GM21717 (cell line): ENCODE data around the gene XRCC4.
"Not testable (repeated sequence)": the region's sequence is repeated elsewhere in the genome, so short reads cannot be mapped to it uniquely, and the experiment has no call there.

Experiments used
- ATAC-seq: cut with Tn5 transposase; IDR thresholded peaks from one replicate; pipeline ENCODE4 v1.9.1; 2021; ENCODE audit warnings: mild to moderate bottlenecking, moderate library complexity; ENCODE audit not compliant: unreplicated experiment

XRCC4 gene

GRCh38 chr5:83253720-83254119 lies 176.4 kb downstream of the XRCC4 start:
- no peak for ATAC-seq

DNA sequence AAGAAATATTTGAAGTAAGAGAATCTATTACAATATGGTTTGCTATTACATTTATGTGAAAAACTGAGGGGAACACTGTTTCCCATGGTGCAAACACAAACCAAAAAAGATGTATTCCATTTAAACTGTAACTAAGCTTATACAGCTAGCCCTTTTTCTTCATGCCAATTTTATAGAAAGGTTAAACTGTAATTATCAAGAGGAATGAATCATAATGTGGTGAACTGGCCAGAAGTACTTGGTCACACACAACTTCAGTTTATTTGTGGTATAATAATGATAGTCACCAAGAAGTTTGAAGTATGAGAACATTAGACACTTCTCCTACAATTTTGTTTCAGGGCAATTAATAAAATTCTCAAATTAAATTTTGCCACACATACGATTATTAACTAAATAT lies 177.9 kb downstream of the XRCC4 start:
- ATAC-seq: no peak

GRCh38 chr5:83256091-83256780 lies 178.9 kb downstream of the XRCC4 start:
- ATAC-seq: no peak

DNA sequence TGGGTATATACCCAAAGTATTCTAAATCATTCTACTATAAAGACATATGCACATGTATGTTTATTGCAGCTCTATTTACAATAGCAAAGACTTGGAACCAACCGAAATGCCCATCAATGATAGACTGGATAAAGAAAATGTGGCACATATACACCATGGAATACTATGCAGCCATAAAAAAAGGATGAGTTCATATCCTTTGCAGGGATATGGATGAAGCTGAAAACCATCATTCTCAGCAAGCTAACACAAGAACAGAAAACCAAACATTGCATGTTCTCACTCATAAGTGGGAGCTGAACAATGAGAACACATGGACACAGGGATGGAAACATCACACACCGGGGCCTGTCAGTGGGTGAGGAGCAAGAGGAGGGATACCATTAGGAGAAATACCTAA lies 180.3 kb downstream of the XRCC4 start:
- ATAC-seq: not testable (repeated sequence)

DNA sequence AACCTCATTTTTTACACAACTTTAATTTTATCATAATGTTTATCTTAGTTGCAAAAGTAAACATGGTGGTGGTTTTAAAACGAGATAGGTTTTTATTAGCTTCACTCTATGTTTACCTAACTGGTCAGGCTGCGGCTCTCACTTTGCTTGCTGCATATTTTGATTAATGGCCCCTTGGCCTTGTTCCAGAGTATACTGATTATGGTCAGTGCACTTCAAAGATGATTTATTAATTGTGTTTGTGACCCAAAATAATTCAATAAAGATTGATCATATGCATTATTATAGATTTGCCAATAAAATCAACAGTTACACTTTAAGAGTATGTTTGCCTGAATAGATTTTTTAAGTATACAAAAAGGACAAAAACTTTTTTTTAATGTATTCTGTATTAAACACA lies 188.0 kb downstream of the XRCC4 start:
- ATAC-seq: no peak

GRCh38 chr5:83270311-83270710 lies 193.0 kb downstream of the XRCC4 start:
- no peak for ATAC-seq

DNA sequence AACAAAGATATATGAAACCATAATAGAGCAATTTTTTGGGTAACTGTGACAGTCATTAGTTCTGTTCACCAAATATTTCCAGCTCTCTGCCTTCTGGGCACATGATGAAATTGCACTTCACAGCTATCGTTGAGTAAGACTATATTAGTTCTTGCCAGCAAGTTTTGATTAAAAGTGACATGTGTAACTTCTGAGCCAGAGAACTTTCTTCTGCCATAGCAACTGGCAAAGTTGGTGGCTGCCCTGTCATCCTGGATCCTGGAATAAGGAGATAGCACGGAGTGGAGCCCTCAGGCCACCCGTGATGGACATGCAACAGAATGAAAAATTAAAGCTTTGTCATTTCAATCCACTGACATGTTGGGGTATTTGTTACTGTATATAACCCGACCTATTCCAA lies 199.8 kb downstream of the XRCC4 start:
- no peak for ATAC-seq

GRCh38 chr5:83277953-83278352 lies 200.6 kb downstream of the XRCC4 start:
- no peak for ATAC-seq

GRCh38 chr5:83281176-83281575 lies 203.8 kb downstream of the XRCC4 start:
- no peak for ATAC-seq

DNA sequence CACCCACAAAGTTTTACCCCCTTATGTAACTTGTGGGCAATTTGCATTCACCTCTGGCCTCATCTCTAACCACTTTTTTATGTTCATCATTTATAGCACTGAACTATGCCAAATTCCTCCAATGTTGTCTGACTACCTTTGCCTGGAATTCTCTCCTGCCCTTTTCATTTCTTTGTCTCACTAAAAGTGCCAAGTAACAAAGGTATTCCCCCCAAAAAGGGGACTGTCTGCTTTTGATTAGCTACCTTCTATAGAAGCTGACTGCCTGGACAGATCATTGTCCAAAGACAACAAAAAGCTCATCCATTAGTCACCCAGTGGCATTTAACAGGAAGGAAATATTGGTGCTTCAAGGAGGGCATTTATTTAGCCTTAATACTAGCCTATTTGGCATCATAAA lies 204.3 kb downstream of the XRCC4 start:
- ATAC-seq: no peak

DNA sequence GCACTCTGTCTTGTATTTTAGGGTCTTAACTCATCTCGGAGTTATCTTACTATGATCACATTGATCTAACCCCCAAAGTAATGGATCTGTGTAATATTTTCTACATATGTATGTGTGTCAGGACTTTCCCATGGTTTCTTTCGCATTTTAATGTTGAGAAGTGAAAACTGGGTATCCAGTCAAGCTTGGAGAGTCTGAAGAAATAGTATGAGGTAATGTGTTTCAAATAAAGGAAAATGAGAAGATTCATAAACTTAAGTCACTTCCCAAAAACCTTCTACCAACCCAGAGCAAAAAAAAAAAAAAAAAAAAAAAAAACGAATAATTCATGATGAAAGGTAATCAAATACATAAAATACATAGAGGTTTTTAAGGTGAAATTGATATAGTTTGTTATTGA lies 206.4 kb downstream of the XRCC4 start:
- ATAC-seq: no peak

DNA sequence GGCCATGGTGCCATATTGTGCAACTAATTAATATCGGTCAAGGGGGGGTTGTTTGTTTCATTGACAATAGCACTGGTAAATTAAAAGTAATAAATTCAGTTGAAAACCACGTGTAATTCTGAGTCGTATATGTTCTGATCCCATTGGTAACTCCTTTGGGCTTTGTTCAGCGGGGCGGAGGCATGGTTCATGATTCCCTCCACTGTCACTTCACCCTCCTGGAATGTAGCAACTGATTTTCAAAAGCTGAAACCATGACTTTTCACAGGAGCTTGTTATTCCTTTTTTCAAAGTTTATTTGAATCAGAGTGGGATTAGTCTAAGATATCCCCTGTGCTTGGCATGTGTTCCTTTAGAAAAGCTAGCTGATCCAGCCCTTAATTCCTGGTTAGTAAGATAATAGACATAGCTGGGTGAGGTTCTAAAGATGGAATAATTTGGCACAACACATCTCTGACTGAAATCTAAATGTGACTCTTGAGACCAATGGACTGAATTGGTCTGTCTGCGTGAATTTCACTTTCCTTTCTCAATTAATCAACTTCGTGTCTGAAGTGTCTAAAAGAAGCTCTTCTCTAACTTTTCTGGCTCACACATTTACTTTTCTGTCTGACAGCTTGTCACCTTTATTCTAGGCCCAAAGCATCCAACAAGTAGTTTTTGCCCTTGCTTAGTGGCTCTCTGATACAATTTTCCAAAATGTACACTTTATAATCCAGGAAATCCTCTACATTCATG lies 208.5 kb downstream of the XRCC4 start:
- no peak for ATAC-seq

DNA sequence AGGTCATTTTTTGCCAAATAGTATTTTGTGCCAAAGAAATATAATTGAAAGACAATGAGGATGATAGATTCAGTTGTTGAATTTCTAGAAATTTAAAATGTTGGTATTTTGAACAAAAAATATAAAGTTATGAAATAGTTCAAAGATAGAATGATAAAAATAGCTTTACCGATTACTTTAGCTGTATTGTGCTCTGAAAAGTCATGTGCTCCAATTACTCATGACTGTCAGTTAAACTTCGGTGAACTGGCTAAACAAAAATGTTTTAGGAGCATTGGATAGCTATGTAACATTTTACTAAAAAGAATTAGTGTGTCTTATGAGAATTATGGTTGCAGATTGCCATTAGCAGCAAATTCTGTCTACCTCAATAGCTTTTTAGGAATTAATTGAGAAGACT lies 216.9 kb downstream of the XRCC4 start:
- no peak for ATAC-seq

DNA sequence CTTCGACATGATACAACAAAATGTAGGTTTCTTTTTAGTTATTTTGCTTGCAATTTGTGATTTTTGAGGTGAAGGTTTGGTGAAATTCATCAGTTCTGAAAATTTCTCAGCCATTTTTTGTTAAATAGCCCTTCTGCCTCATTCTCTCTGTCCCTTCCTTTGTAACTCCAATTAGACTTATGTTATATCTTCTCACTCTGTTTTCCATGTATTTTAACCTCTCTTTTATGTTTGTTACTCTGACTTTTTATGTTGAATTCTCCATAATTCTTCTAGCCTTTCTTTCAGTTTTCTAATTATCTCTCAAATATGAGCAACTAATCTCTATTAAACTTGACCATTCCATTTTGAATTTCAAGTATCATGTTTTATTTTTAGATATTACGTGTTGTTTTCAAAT lies 222.0 kb downstream of the XRCC4 start:
- no peak for ATAC-seq

DNA sequence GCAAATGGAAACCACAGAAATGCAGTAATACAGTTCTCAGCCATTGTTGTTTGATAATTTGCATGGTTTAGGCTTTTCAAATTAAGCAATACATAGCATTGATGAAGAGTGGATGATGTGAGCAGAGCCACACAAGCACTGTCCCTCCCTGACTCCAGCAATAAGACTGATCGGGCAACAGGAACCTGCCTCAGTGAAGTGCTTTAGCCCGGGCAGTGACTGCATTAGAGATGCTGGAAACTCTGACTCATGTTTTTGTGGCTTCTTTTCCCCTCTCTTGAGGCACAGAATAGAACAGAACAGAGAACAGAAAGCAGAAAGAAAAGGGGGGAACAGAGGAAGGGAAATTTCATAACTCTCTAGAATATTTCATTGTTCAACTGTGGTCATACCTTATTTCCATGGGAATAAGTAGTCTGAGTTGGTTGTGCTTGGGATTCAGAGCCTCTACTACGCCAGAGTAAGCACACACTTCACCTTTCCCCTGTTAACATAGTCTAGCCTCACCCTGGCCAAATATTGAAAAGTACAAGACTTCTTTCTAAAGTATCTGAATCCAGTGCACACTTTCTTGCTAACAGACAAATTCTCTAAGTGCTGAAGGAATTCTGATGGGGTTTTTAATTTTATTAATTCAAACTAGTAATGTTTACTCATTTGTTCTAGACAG lies 229.4 kb downstream of the XRCC4 start:
- ATAC-seq: peak; percentile 97

GRCh38 chr5:83312663-83313062 lies 235.3 kb downstream of the XRCC4 start:
- no peak for ATAC-seq

DNA sequence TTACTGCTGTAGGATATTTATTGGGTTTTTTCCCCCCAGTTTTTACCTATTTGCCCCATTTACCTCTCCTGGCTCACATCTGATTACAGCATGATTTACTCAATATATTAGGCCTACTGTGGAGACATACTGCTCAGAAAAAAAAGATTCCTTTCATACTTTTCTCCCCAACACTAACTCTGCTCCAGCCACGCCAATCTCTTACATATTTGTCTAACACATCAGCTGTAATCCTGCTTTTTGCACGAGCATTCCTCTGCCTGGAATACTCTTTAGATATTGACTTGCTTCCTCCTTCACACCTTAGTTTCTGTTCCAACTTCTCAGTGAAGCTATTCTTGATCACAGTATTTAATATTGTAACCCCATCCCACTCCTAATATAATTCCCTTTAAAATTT lies 236.1 kb downstream of the XRCC4 start:
- ATAC-seq: no peak

DNA sequence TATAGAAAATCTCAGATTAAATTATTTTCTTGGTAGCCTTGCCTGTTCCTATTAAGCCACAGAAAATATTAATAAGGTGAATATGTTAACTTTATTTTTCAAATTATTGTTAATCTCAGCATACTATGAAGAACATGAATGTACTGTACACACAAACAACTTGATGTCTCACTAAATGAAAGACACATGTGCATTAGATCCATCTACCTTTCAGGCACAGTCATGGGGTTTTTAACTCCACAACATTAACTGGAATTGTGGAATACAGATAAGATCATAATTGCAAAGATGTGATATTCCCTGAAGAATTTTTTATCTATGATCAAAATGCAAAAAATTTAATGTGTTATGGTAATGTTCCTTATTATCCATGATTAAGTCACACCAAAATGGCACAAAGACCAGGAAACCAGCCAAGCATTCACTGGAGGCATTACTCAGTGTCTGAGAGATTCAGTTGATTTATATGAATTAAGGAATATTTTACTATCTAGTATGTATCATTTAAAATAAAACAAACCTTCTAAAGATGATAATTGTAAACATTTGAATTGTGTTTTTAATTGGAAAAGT lies 244.2 kb downstream of the XRCC4 start:
- no peak for ATAC-seq

- ATAC-seq: no peak
These were observed 245.1 kb downstream of the XRCC4 start for GRCh38 chr5:83322273-83322924.

DNA sequence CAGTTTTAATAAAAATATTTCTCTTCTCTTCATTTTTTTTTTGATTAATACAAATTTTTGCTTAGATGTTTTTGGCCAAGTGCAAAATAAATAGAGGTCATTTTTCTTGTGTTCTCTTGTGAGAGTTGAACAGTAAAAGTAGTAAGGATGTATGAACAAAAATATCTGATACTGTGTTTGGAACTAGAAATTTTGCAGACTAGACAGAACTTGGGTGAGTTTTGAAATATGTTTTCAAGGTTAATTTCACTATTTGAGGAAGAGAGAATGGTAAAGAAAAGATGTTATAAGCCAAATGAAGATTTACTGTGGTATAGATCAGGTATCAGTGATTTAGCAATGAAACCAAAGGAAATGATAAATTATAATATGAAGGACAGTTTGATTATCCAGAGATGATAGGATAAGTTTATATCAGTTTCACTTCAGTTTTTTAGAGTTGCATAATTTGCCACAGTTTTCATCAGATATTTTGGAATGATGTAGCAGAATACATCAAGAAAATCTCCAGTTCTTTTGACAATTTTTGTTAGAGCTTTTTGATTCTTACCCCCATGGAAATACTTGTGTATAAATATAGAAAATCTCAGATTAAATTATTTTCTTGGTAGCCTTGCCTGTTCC lies 246.3 kb downstream of the XRCC4 start:
- ATAC-seq: no peak

- ATAC-seq: no peak
These were observed 254.5 kb downstream of the XRCC4 start for GRCh38 chr5:83331842-83332241.
